HG02840 (cell line): ENCODE data around the gene PUS1.
A peak's percentile ranks its signal among the peaks of the same experiment; 100 is the strongest.
"Not testable (repeated sequence)": the region's sequence is repeated elsewhere in the genome, so short reads cannot be mapped to it uniquely, and the experiment has no call there.

ENCODE experiments used
- ATAC-seq: cut with Tn5 transposase; IDR thresholded peaks from one replicate; pipeline ENCODE4 v1.9.1; 2021; ENCODE audit warnings: mild to moderate bottlenecking, moderate library complexity, moderate number of reproducible peaks; ENCODE audit not compliant: unreplicated experiment, low FRiP score

Gene PUS1

GRCh38 chr12:131950182-131950913 is 21.3 kb downstream of the PUS1 start:
- ATAC-seq, result peak; percentile 31

GRCh38 chr12:131953810-131954209 is 24.7 kb downstream of the PUS1 start:
- ATAC-seq, result not testable (repeated sequence)

- ATAC-seq, result not testable (repeated sequence)
Observed at GRCh38 chr12:131954460-131954859, 25.4 kb downstream of the PUS1 start.

- no peak for ATAC-seq
Observed at GRCh38 chr12:131959116-131959515, 30.0 kb downstream of the PUS1 start.

GRCh38 chr12:131959641-131960589 is 30.8 kb downstream of the PUS1 start:
- ATAC-seq, result no peak

GRCh38 chr12:131960590-131961325 is 31.7 kb downstream of the PUS1 start:
- not testable (repeated sequence) for ATAC-seq

- ATAC-seq, result not testable (repeated sequence)
Observed at GRCh38 chr12:131961328-131961727, 32.3 kb downstream of the PUS1 start.

- no peak for ATAC-seq
Observed at GRCh38 chr12:131962069-131962468, 33.0 kb downstream of the PUS1 start.

GRCh38 chr12:131963381-131963780 is 34.3 kb downstream of the PUS1 start:
- ATAC-seq, result no peak

GRCh38 chr12:131965073-131965472 is 36.0 kb downstream of the PUS1 start:
- no peak for ATAC-seq

GRCh38 chr12:131971226-131971625 is 42.1 kb downstream of the PUS1 start:
- no peak for ATAC-seq

GRCh38 chr12:131975228-131975627 is 46.2 kb downstream of the PUS1 start:
- ATAC-seq, result no peak

GRCh38 chr12:131979606-131980005 is 50.5 kb downstream of the PUS1 start:
- ATAC-seq, result no peak

- no peak for ATAC-seq
Observed at GRCh38 chr12:131980263-131980662, 51.2 kb downstream of the PUS1 start.

GRCh38 chr12:131981388-131981787 is 52.3 kb downstream of the PUS1 start:
- no peak for ATAC-seq

- no peak for ATAC-seq
Observed at GRCh38 chr12:131982041-131982440, 53.0 kb downstream of the PUS1 start.

GRCh38 chr12:131983026-131983425 is 54.0 kb downstream of the PUS1 start:
- no peak for ATAC-seq

GRCh38 chr12:131983554-131983953 is 54.5 kb downstream of the PUS1 start:
- no peak for ATAC-seq

- ATAC-seq, result no peak
Observed at GRCh38 chr12:131984334-131984733, 55.3 kb downstream of the PUS1 start.

GRCh38 chr12:131985510-131985875 is 56.4 kb downstream of the PUS1 start:
- not testable (repeated sequence) for ATAC-seq

GRCh38 chr12:131986361-131986760 is 57.3 kb downstream of the PUS1 start:
- ATAC-seq, result no peak
